Subcutaneous abdominal adipose tissue (tissue), 5 donors: ENCODE measurements around the gene GGNBP2.

Source experiments
- H3K27ac ChIP-seq: one replicate; pipeline ENCODE4 v1.7.0; 2013; ENCODE audit warnings: low read depth, mild to moderate bottlenecking, inconsistent platforms, low read length, moderate library complexity
- H3K27me3 ChIP-seq, 5 donors: one replicate each; pipeline ENCODE4 v1.7.0; 2013; ENCODE audit warnings: low read length in 5 of 5, inconsistent platforms in 1 of 5; ENCODE audit not compliant: control insufficient read depth in 5 of 5, insufficient read depth in 4 of 5
- H3K36me3 ChIP-seq, 5 donors: one replicate each; pipeline ENCODE4 v1.7.0; 2013; ENCODE audit warnings: low read length in 5 of 5; ENCODE audit not compliant: control insufficient read depth in 5 of 5, insufficient read depth in 5 of 5
- H3K4me1 ChIP-seq, 5 donors: one replicate each; pipeline ENCODE4 v1.7.0; 2013; ENCODE audit warnings: low read length in 5 of 5, mild to moderate bottlenecking in 3 of 5, moderate library complexity in 1 of 5; ENCODE audit not compliant: control insufficient read depth in 5 of 5, insufficient read depth in 5 of 5
- H3K4me3 ChIP-seq, 5 donors: one replicate each; pipeline ENCODE4 v1.7.0; 2013; ENCODE audit warnings: low read length in 5 of 5, low read depth in 1 of 5
- H3K9ac ChIP-seq, 5 donors: one replicate each; pipeline ENCODE4 v1.7.0; 2013; ENCODE audit warnings: low read length in 5 of 5, mild to moderate bottlenecking in 4 of 5, moderate library complexity in 3 of 5
- H3K9me3 ChIP-seq, 5 donors: one replicate each; pipeline ENCODE4 v1.7.0; 2013; ENCODE audit warnings: low read length in 5 of 5; ENCODE audit not compliant: control insufficient read depth in 5 of 5
- donor health status: healthy.
- donor health status: healthy.
- donor health status: healthy.
- donor health status: healthy.
- donor health status: healthy.

Gene GGNBP2

DNA sequence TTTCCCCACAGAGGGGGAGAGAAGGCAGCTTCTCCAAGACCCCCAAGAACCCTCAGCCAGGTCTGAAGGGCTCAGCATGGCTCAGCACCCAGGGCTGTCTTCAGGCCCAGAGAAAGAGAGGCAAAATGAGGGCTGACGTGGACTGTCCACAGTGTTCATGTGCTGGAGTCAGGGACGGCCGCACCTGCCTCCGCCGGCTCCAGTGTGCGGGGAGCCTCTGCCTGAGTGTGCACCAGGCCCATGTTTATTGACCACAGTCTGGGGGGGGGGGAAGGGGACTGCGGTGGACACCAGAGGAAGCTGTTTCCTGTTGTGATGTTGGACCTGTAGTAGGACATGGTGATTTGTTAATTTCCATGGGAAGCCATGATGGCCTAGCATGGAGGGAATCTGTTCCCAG is 63.6 kb downstream of the GGNBP2 start:
- peaks cover 0 to 7% (median 0%) of the 10 kb centered on the region in 5 donors for H3K36me3 ChIP-seq
- no peak overlapping the region for H3K9ac ChIP-seq
- no peaks in the 10 kb centered on the region for H3K9me3 ChIP-seq
- peaks cover 0 to 2% (median 0%) of the 10 kb centered on the region in 5 donors for H3K27me3 ChIP-seq
- H3K4me1 ChIP-seq = peaks cover 0 to 9% (median 7%) of the 10 kb centered on the region in 5 donors
- H3K27ac ChIP-seq = no peak overlapping the region
- no peak overlapping the region for H3K4me3 ChIP-seq

DNA sequence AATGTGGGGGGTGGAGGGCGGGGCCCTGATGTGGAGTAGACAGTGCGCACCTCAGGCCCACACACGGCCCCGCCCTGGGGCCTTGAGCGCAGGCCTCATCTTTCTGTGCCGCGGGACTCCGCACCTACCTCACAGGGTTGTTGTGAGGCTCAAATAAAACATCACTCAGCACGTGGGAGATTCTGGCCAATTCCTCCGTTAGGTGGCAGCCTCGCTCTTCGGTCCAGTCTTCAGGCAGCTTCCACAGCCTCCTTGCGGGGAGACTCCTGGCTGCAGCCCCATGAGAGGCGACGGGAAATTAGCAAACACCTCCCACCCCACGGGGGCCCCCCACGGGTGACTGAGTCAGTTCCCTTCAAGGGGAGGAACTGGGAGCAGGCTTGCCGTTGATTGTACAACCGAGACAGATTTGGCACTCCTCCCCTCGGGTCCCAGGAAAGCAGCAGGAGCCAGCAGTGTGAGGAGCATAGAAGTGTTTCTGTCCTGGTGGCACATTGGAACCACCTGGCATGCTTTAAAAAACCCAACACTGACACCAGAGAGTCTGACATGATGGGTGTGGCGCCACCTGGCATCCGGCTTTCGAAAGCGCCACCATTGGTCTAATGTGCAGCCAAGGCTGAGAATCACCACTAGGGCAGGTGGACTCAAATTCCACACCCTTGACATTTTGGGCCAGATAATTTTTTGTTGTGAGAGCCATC is 64.2 kb downstream of the GGNBP2 start:
- Histone ChIP-seq H3K4me1 (peaks cover 0 to 9% (median 7%) of the 10 kb centered on the region in 5 donors), H3K9me3 (no peaks in the 10 kb centered on the region), H3K9ac (peak overlapping the region in 1 of 5 donors; percentile 7), H3K36me3 (peaks cover 0 to 7% (median 0%) of the 10 kb centered on the region in 5 donors), H3K4me3 (peak overlapping the region in 1 of 5 donors; percentile 35), H3K27me3 (peaks cover 0 to 7% (median 5%) of the 10 kb centered on the region in 5 donors), H3K27ac (no peak overlapping the region)

DNA sequence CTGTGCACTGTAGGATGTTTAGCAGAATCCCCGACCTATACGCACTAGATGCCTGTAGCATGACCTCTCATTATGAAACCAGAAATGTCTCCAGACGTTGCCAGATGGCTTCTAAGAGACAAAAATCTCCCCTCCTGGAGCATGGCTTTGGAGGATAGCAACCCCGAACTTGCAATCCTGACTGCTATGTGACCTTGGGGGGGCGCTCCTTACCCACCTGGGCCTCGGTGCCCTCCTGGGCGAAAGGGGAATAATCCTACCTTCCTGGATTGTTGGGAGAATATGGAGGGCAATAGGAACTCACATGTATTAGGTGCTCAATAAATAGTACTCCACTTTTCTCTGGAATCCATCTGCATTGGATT is 64.8 kb downstream of the GGNBP2 start:
- no peaks in the 10 kb centered on the region for H3K9me3 ChIP-seq
- peaks cover 0 to 7% (median 0%) of the 10 kb centered on the region in 5 donors for H3K36me3 ChIP-seq
- peaks cover 0 to 9% (median 7%) of the 10 kb centered on the region in 5 donors for H3K4me1 ChIP-seq
- H3K27ac ChIP-seq = no peak overlapping the region
- H3K27me3 ChIP-seq = peaks cover 0 to 12% (median 9%) of the 10 kb centered on the region in 5 donors
- H3K4me3 ChIP-seq = no peak overlapping the region
- H3K9ac ChIP-seq = no peak overlapping the region

DNA sequence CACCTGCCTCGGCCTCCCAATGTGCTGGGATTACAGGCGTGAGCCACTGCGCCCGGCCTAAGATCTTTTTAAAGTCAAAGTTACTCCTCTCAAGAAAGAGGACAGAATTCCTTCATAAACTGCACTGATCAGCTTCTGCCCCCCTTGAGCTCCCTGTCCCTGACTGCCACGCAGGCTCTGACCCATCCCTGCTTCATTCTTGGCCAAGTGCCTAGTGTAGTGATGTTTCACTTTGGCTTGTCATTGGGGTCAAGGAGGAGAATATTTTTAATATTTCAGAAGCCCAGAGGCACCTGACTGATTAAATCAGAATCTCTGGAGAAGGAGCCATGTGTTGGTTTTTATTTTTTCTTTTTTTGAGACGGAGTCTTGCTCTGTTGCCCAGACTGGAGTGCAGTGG is 65.8 kb downstream of the GGNBP2 start:
- Histone ChIP-seq H3K9ac (no peak overlapping the region), H3K4me1 (peaks cover 0 to 9% (median 7%) of the 10 kb centered on the region in 5 donors), H3K36me3 (peaks cover 0 to 7% (median 0%) of the 10 kb centered on the region in 5 donors), H3K27ac (no peak overlapping the region), H3K27me3 (peaks cover 0 to 14% (median 9%) of the 10 kb centered on the region in 5 donors), H3K9me3 (no peaks in the 10 kb centered on the region), H3K4me3 (no peak overlapping the region)

DNA sequence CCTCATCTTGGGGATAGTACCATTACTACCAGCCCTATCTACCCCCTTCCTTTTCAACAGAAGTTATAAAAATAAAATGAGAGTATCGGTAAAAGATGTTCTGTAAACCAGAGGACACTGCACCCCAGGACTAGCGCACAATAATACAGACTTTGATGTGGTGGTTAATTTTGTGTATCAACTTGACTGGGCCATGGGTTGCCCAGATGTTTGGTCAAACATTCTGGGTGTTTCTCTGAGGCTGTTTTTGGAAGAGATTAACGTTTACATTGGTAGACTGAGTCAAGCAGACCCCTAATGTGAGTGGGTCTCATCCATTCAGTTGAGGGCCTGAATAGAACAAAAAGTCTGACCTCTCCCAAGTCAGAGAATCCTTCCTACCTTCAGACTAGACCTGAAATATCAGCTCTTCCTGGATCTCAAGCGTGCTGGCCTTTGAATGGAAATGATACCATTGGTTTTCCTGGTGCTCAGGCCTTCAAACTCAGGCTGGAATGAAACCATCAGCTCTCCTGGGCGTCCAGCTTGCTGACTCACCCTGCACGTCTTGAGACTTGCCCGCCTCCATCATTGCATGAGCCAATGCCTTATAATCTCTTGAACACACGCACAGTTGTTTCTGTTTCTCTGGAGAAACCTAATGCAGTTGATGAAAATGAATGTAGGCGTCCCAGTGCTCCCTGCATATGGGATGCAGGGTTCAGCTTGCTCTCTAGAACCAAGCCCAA is 66.8 kb downstream of the GGNBP2 start:
- Histone ChIP-seq H3K4me3 (no peak overlapping the region), H3K9ac (no peak overlapping the region), H3K27ac (no peak overlapping the region), H3K36me3 (peaks cover 0 to 7% (median 0%) of the 10 kb centered on the region in 5 donors), H3K4me1 (peaks cover 0 to 9% (median 7%) of the 10 kb centered on the region in 5 donors), H3K9me3 (no peaks in the 10 kb centered on the region), H3K27me3 (peaks cover 0 to 20% (median 11%) of the 10 kb centered on the region in 5 donors)

DNA sequence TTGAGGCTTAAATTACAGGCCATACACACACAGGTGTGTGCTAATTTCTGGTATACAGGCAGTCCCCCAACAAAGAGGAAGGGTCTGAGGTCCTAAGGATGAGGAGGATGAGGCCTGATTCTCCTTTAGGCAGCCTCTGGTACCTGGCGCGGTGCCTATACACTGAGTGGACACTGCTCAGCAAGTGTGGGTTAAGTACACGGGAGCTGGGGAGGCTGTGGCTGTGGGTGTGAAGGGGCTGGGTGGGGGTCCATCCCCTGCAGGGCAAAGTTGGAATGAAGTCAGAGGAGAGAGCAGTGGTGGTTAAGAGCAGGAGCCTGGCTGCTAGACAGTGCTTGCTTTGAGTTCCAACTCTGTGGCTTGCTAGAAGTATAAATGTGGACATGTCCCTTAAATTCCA is 67.6 kb downstream of the GGNBP2 start:
- H3K9me3 ChIP-seq = no peaks in the 10 kb centered on the region
- no peak overlapping the region for H3K9ac ChIP-seq
- peaks cover 0 to 9% (median 7%) of the 10 kb centered on the region in 5 donors for H3K4me1 ChIP-seq
- peaks cover 0 to 20% (median 16%) of the 10 kb centered on the region in 5 donors for H3K27me3 ChIP-seq
- H3K36me3 ChIP-seq = peaks cover 0 to 7% (median 0%) of the 10 kb centered on the region in 5 donors
- H3K4me3 ChIP-seq = no peak overlapping the region
- no peak overlapping the region for H3K27ac ChIP-seq

DNA sequence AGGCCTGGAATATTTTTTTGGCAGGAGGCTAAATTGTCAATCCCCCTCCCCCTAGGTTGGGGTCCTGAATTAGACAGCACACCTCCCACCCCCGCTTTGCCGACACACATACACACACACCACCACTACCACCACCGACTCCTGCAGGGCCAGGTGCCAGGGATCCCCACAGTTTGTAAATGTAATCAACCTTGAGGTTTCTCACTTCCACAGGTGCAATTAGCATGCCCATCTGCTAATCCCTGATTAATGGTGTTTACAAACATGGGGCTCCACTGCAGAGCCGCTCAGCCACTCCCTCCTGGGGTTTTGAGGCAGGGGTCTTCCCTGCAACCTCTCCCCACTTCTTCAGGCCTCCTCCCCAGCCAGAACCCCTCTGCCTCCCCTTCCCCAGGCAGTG is 68.4 kb downstream of the GGNBP2 start:
- H3K9me3 ChIP-seq = no peaks in the 10 kb centered on the region
- H3K9ac ChIP-seq = no peak overlapping the region
- H3K4me3 ChIP-seq = no peak overlapping the region
- peaks cover 0 to 23% (median 20%) of the 10 kb centered on the region in 5 donors for H3K27me3 ChIP-seq
- H3K27ac ChIP-seq = no peak overlapping the region
- H3K36me3 ChIP-seq = peaks cover 0 to 1% (median 0%) of the 10 kb centered on the region in 5 donors
- peaks cover 0 to 9% (median 7%) of the 10 kb centered on the region in 5 donors for H3K4me1 ChIP-seq

DNA sequence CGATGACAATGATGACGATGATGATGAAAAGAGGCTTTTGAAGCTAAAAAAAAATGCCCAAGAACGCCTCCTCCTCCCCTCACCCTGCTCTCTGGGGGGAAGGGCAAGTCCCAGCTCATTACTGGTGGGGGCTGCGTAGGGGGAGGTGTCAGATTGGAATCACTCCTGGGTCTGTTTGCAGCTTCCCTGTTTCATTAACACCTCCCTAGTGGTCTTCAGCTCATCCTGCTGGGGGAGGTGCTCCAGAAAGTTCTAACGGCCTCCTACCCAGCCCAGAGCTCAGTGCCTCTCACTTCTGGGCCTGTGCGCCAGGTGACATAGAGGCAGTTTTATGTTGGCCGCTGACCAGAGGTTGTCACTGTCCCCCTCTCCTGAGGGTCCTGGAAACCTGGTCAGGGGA is 69.4 kb downstream of the GGNBP2 start:
- H3K9me3 ChIP-seq = no peaks in the 10 kb centered on the region
- H3K9ac ChIP-seq = peak overlapping the region in 1 of 5 donors; percentile 20
- H3K4me3 ChIP-seq = no peak overlapping the region
- peaks cover 0 to 29% (median 21%) of the 10 kb centered on the region in 5 donors for H3K27me3 ChIP-seq
- no peak overlapping the region for H3K27ac ChIP-seq
- H3K36me3 ChIP-seq = no peaks in the 10 kb centered on the region
- peaks cover 0 to 4% (median 2%) of the 10 kb centered on the region in 5 donors for H3K4me1 ChIP-seq

DNA sequence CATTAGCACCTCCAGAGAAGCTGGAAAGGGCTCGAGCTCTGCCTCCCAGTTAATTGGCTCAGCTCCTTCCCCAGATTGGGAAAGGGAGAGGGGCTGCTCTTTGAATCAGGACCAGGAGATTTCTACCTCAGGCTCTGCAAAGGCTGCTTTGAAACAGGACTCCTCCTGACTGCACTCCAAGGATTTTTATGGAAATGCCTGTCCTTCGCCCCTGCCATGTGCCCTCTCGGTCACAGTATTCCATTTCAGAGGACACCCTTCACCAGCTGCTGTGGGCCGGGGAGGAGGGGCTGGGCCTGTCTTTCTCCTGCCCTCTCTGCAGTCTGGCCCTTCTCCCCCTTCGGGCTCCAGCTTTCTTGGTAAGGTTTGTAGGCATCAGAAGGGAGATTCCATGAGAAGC is 70.2 kb downstream of the GGNBP2 start:
- Histone ChIP-seq H3K27ac (no peak overlapping the region), H3K4me1 (no peaks in the 10 kb centered on the region), H3K27me3 (peaks cover 0 to 29% (median 21%) of the 10 kb centered on the region in 5 donors), H3K9ac (no peak overlapping the region), H3K4me3 (no peak overlapping the region), H3K36me3 (no peaks in the 10 kb centered on the region), H3K9me3 (no peaks in the 10 kb centered on the region)
